GM23338 (cell line): Measurements from ENCODE around the gene NBDY.

Experiments used
- CREB1 ChIP-seq: fragments of 250-450 bp; sonication (Bioruptor Pico); IDR thresholded peaks from 2 replicates; pipeline ENCODE4 v1.5.0; 2020; ENCODE audit warnings: low read depth, mild to moderate bottlenecking, moderate library complexity
- CTCF ChIP-seq, 2 experiments: fragments of 200-600 bp in 1 of 2; sonication (generic) in 1 of 2; conservative IDR thresholded peaks; 2 replicates each; pipeline versions ENCODE4 v1.5.1 to v1.6.1; 2016 to 2017; ENCODE audit warnings: antibody characterized with exemption in 2 of 2, low read depth in 2 of 2, mild to moderate bottlenecking in 2 of 2, moderate library complexity in 1 of 2
- ETS1 ChIP-seq: IDR thresholded peaks from 2 replicates; pipeline ENCODE4 v1.6.1; 2016; ENCODE audit warnings: antibody characterized with exemption
- EZH2 ChIP-seq: fragments of 200-600 bp; sonication (generic); IDR thresholded peaks from one replicate; pipeline ENCODE4 v1.8.0; 2017; ENCODE audit warnings: antibody characterized with exemption, mild to moderate bottlenecking, low read depth; ENCODE audit not compliant: unreplicated experiment
- EZH2phosphoT487 ChIP-seq: fragments of 200-600 bp; sonication (generic); IDR thresholded peaks from one replicate; pipeline ENCODE4 v1.8.1; 2018; ENCODE audit warnings: antibody characterized with exemption; ENCODE audit not compliant: unreplicated experiment
- JUNB ChIP-seq: IDR thresholded peaks from one replicate; pipeline ENCODE4 v1.6.1; 2016; ENCODE audit warnings: antibody characterized with exemption; ENCODE audit not compliant: unreplicated experiment
- NANOG ChIP-seq: IDR thresholded peaks from 2 replicates; pipeline ENCODE4 v1.6.1; 2016; ENCODE audit warnings: antibody characterized with exemption, borderline replicate concordance
- POLR2AphosphoS5 ChIP-seq: IDR thresholded peaks from 2 replicates; pipeline ENCODE4 v1.6.1; 2016; ENCODE audit warnings: antibody characterized with exemption, low read depth
- REST ChIP-seq: IDR thresholded peaks from one replicate; pipeline ENCODE4 v1.6.1; 2018; ENCODE audit warnings: antibody characterized with exemption; ENCODE audit not compliant: unreplicated experiment
- STAT1 ChIP-seq: IDR thresholded peaks from one replicate; pipeline ENCODE4 v1.6.1; 2016; ENCODE audit warnings: antibody characterized with exemption; ENCODE audit not compliant: unreplicated experiment
- ZNF114 ChIP-seq: fragments of 250-450 bp; sonication (Bioruptor Pico); IDR thresholded peaks from 2 replicates; pipeline ENCODE4 v1.5.0; 2020; ENCODE audit warnings: mild to moderate bottlenecking, moderate library complexity
- ZNF331 ChIP-seq: fragments of 250-450 bp; sonication (Bioruptor Pico); IDR thresholded peaks from 2 replicates; pipeline ENCODE4 v1.5.0; 2020; ENCODE audit warnings: low read depth, mild to moderate bottlenecking, moderate library complexity
- ZNF462 ChIP-seq: fragments of 250-450 bp; sonication (Bioruptor Pico); IDR thresholded peaks from 2 replicates; pipeline ENCODE4 v1.5.0; 2020; ENCODE audit warnings: mild to moderate bottlenecking, moderate library complexity

GRCh38 chrX:56762220-56762619 is 33.2 kb downstream of the NBDY start:
- TF ChIP-seq POLR2AphosphoS5 (no peak), CTCF (conservative IDR thresholded peaks at IDR 0.05; ENCODE audit: low read depth in 2 of 2) (no peak), EZH2 (no peak), ZNF114 (CRISPR knock-in tag) (no peak), NANOG (no peak), JUNB (no peak), EZH2phosphoT487 (no peak), ZNF462 (CRISPR knock-in tag) (no peak), REST (no peak), ETS1 (no peak), CREB1 (CRISPR knock-in tag) (no peak), STAT1 (no peak), ZNF331 (CRISPR knock-in tag) (no peak)
